GM19025 (cell line): ENCODE measurements around the gene ASPSCR1.

Source experiments
- ATAC-seq: cut with Tn5 transposase; IDR thresholded peaks from one replicate; pipeline ENCODE4 v1.9.1; 2021; ENCODE audit warnings: mild to moderate bottlenecking, low read depth, moderate library complexity; ENCODE audit not compliant: unreplicated experiment

Gene ASPSCR1

GRCh38 chr17:82051776-82052637, 74.6 kb downstream of the ASPSCR1 start, which contains the start of the genes GPS1 and RFNG:
Gene GPS1 (plus strand): TSS chr17:82051898. CDS start chr17:82051932, 34 bp downstream.
Gene RFNG (minus strand): TSS chr17:82051811. CDS start chr17:82051766, 45 bp downstream.
- peak; percentile 70 for ATAC-seq

- no peak for ATAC-seq
Observed at GRCh38 chr17:82052638-82053059, 75.2 kb downstream of the ASPSCR1 start.

GRCh38 chr17:82053130-82053529, 75.7 kb downstream of the ASPSCR1 start:
- ATAC-seq, result no peak

- ATAC-seq, result no peak
Observed at GRCh38 chr17:82053556-82054263, 76.3 kb downstream of the ASPSCR1 start.

- no peak for ATAC-seq
Observed at GRCh38 chr17:82054351-82055022, 77.1 kb downstream of the ASPSCR1 start.

- ATAC-seq, result no peak
Observed at GRCh38 chr17:82055023-82055964, 77.9 kb downstream of the ASPSCR1 start.

GRCh38 chr17:82055965-82056728, 78.7 kb downstream of the ASPSCR1 start:
- no peak for ATAC-seq

- no peak for ATAC-seq
Observed at GRCh38 chr17:82056729-82057621, 79.5 kb downstream of the ASPSCR1 start.

- no peak for ATAC-seq
Observed at GRCh38 chr17:82058230-82058854, 80.9 kb downstream of the ASPSCR1 start.

- no peak for ATAC-seq
Observed at GRCh38 chr17:82058855-82059249, 81.4 kb downstream of the ASPSCR1 start.

- no peak for ATAC-seq
Observed at GRCh38 chr17:82059272-82060000, 82.0 kb downstream of the ASPSCR1 start.

GRCh38 chr17:82060001-82060380, 82.6 kb downstream of the ASPSCR1 start:
- ATAC-seq, result no peak

GRCh38 chr17:82060614-82061013, 83.2 kb downstream of the ASPSCR1 start:
- ATAC-seq, result no peak

GRCh38 chr17:82061047-82061925, 83.9 kb downstream of the ASPSCR1 start:
- ATAC-seq, result no peak

- ATAC-seq, result no peak
Observed at GRCh38 chr17:82062076-82062983, 84.9 kb downstream of the ASPSCR1 start.
